D721Med (cell line): Measurements from ENCODE around the gene OR2AP1.
"Not testable (repeated sequence)": the region's sequence is repeated elsewhere in the genome, so short reads cannot be mapped to it uniquely, and the experiment has no call there.

Experiments
- DNase-seq: peaks from one replicate; pipeline ENCODE4 v3.0.0; 2011; ENCODE audit warnings: low spot score; ENCODE audit not compliant: insufficient read length
- FAIRE-seq: peaks from 2 replicates; lab custom pipeline; 2011; peaks lifted over from hg19 to GRCh38; lab: Jason Lieb, UNC
- TF ChIP-seq, protein P1 (sequence below): IDR thresholded peaks from 2 replicates; pipeline ENCODE4 v1.5.1; 2012; ENCODE audit warnings: mild to moderate bottlenecking, control low read depth; ENCODE audit not compliant: insufficient read depth; ENCODE audit errors: missing control alignments

OR2AP1 gene

GRCh38 chr12:55572168-55572567 is at the start of gene OR2AP1:
Gene OR2AP1 (plus strand): TSS chr12:55572468. CDS start chr12:55574415, 1,947 bp downstream.
- no peak for DNase-seq
- FAIRE-seq: no peak
- TF ChIP-seq, protein P1, sequence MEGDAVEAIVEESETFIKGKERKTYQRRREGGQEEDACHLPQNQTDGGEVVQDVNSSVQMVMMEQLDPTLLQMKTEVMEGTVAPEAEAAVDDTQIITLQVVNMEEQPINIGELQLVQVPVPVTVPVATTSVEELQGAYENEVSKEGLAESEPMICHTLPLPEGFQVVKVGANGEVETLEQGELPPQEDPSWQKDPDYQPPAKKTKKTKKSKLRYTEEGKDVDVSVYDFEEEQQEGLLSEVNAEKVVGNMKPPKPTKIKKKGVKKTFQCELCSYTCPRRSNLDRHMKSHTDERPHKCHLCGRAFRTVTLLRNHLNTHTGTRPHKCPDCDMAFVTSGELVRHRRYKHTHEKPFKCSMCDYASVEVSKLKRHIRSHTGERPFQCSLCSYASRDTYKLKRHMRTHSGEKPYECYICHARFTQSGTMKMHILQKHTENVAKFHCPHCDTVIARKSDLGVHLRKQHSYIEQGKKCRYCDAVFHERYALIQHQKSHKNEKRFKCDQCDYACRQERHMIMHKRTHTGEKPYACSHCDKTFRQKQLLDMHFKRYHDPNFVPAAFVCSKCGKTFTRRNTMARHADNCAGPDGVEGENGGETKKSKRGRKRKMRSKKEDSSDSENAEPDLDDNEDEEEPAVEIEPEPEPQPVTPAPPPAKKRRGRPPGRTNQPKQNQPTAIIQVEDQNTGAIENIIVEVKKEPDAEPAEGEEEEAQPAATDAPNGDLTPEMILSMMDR: no peak

- DNase-seq, FAIRE-seq: not testable (repeated sequence)
These were observed 24.0 kb upstream of the OR2AP1 start for GRCh38 chr12:55548235-55548634.

DNA sequence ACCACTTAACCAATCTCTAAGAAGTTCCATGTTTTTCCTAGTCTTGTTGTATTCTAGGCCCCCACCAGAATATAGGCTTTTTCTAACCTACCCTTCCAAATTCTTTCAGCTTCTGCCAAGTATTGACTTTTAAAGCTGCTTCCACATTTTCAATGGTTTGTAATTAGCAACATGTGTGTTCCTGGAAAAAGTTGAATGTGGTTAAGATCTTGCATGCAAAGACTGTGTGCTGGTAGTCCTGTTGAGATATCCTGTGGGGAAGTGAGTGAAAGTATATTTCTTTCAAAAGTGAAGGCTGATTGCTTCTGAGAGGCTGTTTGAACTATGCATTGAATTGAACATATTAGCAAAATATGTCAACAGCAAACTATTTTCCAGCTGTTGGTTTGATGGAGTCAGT is 23.5 kb upstream of the OR2AP1 start:
- TF ChIP-seq, protein P1: no peak
- FAIRE-seq (no peak), DNase-seq (no peak)

GRCh38 chr12:55549302-55549701 is 23.0 kb upstream of the OR2AP1 start, which contains the start of gene OR6C4:
Gene OR6C4 (plus strand): TSS chr12:55549602. CDS start chr12:55551227, 1,625 bp downstream.
- FAIRE-seq: no peak

GRCh38 chr12:55554296-55554695 is 18.0 kb upstream of the OR2AP1 start:
- FAIRE-seq: no peak

More at GRCh38 chr12:55549302-55549701, 23.0 kb upstream of the OR2AP1 start, which contains the start of gene OR6C4:
- TF ChIP-seq, protein P1: no peak
- no peak for DNase-seq

DNA sequence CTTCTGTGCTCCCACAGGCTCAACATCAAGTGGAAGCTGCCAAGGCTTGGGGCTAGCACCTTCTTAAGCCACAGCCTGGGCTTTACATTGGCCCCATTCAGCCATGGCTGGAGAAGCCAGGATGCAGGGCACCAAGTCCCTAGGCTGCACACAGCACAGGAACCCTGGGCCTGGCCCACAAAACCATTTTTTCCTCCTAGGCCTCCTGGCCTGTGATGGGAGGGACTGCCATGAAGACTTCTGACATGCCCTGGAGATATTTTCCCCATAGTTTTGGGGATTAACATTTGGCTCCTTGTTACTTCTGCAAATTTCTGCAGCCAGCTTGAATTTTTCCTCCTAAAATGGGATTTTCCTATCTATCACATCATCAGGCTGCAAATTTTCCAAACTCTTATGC is 2.2 kb upstream of the OR2AP1 start:
- DNase-seq, FAIRE-seq: not testable (repeated sequence)

More at GRCh38 chr12:55554296-55554695, 18.0 kb upstream of the OR2AP1 start:
- TF ChIP-seq, protein P1: no peak
- DNase-seq: no peak

DNA sequence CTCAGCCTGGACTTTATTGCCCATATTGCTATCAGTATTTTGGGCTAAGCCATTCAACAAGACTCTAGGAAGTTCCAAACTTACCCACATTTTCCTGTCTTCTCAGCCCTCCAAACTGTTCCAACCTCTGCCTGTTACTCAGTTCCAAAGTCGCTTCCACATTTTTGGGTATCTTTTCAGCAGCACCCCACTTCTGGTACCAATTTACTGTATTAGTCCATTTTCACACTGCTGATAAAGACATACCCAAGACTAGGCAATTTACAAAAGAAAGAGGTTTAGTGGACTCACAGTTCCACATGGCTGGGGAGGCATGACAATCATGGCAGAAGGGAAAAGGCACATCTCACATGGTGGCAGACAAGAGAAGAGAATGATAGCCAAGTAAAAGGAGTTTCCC is 1.6 kb upstream of the OR2AP1 start:
- DNase-seq: not testable (repeated sequence)

GRCh38 chr12:55582066-55582465 is 9.8 kb downstream of the OR2AP1 start:
- TF ChIP-seq, protein P1: no peak

More for the DNA sequence above, 1.6 kb upstream of the OR2AP1 start:
- not testable (repeated sequence) for FAIRE-seq

GRCh38 chr12:55585817-55586216 is 13.5 kb downstream of the OR2AP1 start:
- TF ChIP-seq, protein P1: no peak
- no peak for DNase-seq
- no peak for FAIRE-seq

More at GRCh38 chr12:55582066-55582465, 9.8 kb downstream of the OR2AP1 start:
- DNase-seq: no peak
- FAIRE-seq: no peak

- DNase-seq, FAIRE-seq: not testable (repeated sequence)
These were observed 17.9 kb downstream of the OR2AP1 start for GRCh38 chr12:55590152-55590551.
